OCI-M2 (cell line): ENCODE results near the gene ZBED4.

ENCODE experiments used
- DNase-seq: peaks from one replicate; lab custom pipeline; 2025; ENCODE audit not compliant: unreplicated experiment; lab: John Stamatoyannopoulos, UW

Gene ZBED4

DNA sequence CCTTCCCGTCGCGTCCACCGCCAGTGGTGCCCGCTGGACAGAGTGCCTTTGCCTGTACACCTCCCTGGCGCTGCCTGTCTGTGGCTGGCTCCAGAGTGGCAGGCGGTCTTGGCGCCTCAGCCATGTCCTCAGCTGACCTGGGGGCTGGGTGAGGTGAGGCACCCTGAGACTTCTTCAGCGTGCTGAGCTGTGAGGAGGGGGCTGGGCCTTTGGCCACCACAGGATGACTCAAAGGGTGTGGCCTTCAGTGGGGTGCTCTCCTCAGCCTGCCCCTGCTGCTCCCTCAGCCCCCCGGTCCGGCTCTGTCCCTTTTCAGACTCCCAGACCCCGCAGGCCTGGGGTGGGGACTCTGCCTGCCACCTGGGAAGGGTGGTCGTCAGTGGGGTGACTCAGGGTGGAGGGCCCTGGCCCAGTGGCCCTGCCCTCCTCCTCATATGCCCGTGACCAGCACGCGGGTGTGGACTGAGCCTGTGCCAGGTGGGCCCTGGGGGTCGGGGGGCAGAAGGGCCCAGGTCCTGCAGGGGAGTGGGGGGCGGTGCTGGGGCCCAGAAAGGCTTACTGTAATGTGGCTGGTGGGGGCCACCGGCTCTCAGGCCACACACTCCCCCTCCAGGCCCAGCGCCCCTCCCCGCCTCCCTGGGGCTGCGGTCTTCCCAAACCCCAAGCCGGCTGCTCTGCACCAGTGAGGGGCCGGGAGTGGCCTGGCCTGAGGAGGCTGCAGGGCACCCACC, 80.7 kb downstream of the ZBED4 start:
- DNase-seq, result no peak

DNA sequence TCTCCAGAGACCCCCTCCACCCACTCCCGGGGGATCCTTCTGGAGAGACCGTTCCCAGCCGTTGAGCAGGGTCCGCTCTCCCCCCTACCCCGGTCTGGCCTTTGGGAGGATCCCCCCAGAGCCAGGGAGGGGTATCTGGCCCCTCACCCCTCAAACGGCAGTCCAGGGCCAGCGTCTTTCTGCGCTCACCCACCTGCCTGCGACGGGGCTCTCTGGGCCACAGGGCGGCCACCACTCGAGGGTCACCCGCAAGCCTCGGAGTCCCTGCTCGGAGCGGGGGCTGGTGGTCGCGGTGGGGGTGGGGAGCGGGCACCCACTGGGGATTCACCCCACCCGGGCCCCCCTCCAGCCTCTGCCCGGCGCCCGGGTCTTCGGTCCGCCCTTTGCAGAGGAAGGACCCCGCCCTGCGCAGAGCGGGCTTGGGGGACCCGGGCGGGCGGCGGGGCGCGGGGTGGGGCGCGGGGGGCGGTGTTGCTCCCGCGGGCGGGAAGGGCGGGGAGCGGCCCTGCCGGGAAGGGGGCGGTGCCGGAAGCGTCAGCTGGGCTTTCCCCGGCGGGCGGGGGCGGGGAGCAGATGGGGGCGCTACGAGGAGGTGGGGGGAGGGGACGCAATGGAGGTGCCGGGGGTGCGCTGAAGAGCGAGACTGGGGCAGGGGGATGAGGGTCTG, 81.4 kb downstream of the ZBED4 start:
- DNase-seq, result no peak

DNA sequence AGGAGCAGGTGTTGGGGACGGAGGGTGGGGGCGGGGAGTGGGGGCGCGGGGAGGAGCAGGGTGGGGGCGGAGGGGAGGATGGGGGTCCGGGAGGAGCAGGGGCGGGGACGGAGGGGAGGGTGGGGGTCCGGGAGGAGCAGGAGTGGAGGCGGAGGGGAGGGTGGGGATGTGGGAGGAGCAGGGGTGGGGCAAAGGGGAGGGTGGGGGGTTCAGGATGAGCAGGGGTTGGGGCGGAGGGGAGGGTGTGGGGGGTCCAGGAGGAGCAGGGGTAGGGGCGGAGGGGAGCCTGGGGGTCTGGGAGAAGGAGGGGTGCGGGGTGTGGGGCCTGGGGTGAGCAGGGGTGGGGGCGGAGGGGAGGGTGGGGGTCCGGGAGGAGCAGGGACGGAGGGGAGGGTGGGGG, 81.9 kb downstream of the ZBED4 start:
- no peak for DNase-seq

DNA sequence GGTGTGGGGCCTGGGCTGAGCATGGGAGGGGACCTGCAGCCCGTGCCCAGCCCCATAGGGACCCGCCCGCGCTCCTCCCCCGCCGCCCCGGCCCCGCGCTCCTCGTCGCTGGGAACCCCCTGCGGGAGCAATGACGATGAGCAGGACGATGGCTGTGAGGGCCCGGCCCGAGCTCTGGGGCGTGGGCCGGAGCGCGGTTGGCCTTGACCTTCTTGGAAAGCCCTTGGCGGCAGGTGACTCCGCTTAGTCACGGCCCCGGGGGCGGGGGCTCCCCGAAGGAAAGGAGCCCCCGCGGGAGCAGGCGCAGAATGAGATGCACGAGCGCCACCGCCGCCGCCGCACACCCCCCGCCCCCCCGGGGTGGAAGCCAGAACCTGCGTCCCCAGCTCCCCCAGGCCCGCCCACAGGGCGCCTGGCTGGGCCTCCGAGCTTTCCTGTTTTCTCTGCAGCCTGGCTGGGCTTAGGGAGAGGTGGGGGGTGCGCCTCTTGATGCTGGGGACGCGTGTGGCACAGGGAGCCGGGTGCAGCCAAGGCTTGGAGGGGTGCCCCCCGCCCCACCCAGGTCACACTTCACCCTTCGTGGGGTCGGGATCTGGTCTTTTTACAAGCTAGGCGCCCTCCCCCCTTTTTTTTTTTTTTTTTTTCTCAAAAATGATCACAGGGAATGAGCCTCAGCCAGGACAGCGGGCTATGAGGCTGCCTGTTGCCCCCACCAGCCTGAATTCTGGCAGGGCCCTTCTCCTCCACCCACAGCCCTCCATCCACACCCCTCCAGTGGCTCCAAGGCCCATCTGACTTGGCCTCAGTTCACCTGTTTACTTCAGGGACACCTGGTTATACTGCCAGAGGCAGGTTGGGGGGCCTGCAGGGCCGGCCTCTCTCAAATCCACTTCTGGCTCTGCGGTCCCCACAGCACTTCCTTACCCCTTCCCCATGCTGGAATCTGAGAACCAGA, 82.7 kb downstream of the ZBED4 start:
- DNase-seq, result no peak

DNA sequence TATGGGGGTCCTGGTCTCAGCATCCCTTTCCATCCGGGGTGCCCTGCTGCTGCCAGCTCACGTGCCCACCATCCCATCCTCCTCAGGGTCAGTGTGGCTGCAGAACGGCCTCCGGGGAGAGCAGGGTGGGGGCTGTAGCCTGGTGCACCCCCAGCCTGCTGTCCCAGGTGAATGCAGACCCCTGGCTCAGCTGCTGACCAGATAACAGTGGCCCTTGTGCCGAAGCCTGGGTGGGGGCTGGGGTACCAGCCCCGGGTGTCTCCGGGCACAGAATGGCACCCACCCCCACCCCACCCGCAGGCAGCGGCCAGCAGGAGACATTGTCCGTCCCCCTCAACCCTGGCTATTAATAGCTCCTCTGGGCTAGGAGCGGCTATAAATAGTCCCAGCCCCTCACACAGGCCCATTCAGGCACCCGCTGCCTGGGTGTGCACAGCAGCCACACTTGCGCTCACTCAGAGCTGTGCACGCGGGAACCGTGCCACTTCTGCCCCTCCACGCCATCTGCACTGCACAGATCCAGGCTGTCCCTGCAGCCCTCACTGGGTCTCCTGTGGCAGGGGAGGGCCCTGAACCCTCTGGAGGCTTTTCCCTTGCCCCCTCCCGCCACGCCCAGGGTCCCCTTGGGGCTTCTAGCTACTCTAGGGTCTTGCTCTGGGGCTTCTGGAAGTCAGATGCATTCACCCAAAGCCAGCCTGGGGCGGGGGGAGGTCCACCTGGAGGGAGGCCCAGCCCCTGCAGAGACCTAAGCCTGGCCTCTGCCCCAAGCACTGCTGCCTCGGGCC, 83.5 kb downstream of the ZBED4 start:
- DNase-seq, result no peak

DNA sequence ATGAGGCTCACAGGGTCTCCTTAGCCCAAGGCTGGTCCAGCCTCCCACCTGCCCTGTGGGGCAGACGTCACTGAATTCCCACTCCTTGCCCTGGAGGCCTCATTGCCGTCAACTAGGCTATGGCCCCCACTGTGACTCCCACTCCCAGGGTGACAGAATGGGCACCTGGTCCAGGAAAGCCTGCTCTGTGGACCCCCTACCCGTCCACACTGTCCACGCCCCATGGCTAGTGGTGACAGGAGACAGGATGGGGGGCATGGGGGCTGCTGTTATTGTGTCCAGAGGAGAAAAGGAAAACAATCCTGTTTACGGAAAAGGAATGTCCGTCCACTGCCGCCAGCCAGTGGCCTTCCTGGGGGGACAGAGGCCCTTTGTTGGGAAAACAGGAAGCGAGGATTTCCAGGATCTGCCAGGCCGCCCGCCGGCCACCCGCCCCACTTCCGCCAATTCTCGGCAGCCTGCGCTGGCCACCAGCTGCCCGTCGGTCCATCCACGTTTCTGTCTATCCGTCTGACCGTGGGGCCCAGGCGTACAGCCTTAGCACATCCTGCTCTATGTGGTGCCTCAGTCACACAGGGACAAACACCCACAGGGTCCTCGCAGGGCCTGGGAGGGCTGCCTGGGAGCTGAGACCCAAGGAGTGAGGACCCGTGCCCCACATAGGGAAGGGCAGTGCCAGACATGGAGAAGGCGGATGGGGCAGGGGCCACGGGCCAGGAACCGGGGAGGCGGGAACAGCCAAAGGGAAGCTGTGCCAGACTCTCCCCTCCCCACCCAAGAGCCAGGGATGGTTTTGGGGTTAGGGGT, 84.3 kb downstream of the ZBED4 start:
- no peak for DNase-seq

DNA sequence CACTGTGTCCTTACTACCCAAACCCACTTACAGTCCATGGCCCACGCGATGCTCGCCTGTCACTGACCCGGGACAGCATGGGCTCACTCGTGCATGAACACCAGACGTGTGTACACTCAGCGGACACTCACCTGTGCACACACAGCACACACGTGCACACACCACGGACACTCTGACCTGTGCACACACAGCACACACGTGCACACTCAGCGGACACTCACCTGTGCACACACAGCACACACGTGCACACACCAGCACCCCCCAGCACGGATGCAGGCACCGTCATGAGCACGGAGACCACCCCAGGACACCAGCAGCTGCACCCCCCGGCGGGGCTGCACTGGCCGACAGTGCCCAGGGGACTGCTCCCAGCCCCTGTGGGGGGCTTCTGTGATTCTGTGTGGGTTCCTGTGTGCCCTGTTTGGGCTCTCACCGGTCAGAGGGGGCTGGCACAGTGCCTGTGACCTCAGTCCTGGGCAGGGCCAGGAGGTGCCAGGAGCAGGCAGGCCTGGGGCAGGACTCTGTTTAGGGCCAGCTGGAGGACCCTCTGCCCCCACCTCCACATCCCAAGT, 85.0 kb downstream of the ZBED4 start:
- no peak for DNase-seq
